Suprapubic skin (tissue), 4 donors: ENCODE data around the gene SCUBE2. TPM values are rescaled to one million over a fixed set of nuclear protein-coding genes. Genes with fewer than 3 reads are reported as not detected.

ENCODE experiments used
- DNase-seq, 2 donors: peaks; one replicate each; pipeline ENCODE4 v3.0.0-alpha.2; 2019; ENCODE audit warnings: low spot score in 2 of 2
- H3K27ac ChIP-seq: fragments of 200-600 bp; sonication (generic); one replicate; pipeline ENCODE4 v1.5.1; 2019
- H3K27me3 ChIP-seq: fragments of 200-600 bp; sonication (generic); one replicate; pipeline ENCODE4 v1.5.1; 2019
- H3K36me3 ChIP-seq: fragments of 200-600 bp; sonication (generic); one replicate; pipeline ENCODE4 v1.5.1; 2019
- H3K4me1 ChIP-seq: fragments of 200-600 bp; sonication (generic); one replicate; pipeline ENCODE4 v1.5.1; 2019
- H3K4me3 ChIP-seq: fragments of 200-600 bp; sonication (generic); one replicate; pipeline ENCODE4 v1.5.1; 2019; ENCODE audit warnings: mild to moderate bottlenecking
- H3K9me3 ChIP-seq: fragments of 200-600 bp; sonication (generic); one replicate; pipeline ENCODE4 v1.5.1; 2019
- CTCF ChIP-seq, 2 donors: fragments of 200-600 bp in 1 of 2; fragments of 450-650 bp in 1 of 2; sonication (generic) in 1 of 2; IDR thresholded peaks; one replicate each; pipeline ENCODE4 v1.5.1; 2016 to 2019; ENCODE audit warnings: antibody characterized with exemption in 2 of 2, mild to moderate bottlenecking in 1 of 2, moderate library complexity in 1 of 2
- EP300 ChIP-seq: sonication (generic); formaldehyde crosslinking; IDR thresholded peaks from one replicate; pipeline ENCODE4 v1.6.1; 2017; ENCODE audit warnings: antibody characterized with exemption
- POLR2A ChIP-seq, 2 donors: fragments of 450-650 bp; IDR thresholded peaks; one replicate each; pipeline ENCODE4 v1.6.1; 2017; ENCODE audit warnings: antibody characterized with exemption in 2 of 2, mild to moderate bottlenecking in 2 of 2, moderate library complexity in 2 of 2
- POLR2AphosphoS5 ChIP-seq, 3 donors: sonication (generic); formaldehyde crosslinking; IDR thresholded peaks; one replicate each; pipeline ENCODE4 v1.6.1; 2017; ENCODE audit warnings: antibody characterized with exemption in 3 of 3
- WGBS: methylation state at CpG from one replicate; pipeline ENCODE4 v1.1.5; 2018; 5-methylcytosine and 5-hydroxymethylcytosine counted together
- total RNA-seq, 4 donors: library from RNA; depleted of rRNA; stranded (reverse); fragments of >200 nt; gene quantifications; one replicate each; pipeline ENCODE4 v1.1.0, GENCODE V29; 2016

The SCUBE2 gene
- total RNA-seq, 4 donors from 2014 or later: 3.8 to 36.0 (median 24.1) TPM

- 89% methylated on average over 7 of the region's 7 CpGs for WGBS
- H3K4me3 ChIP-seq: no peak overlapping the region
- H3K4me1 ChIP-seq: no peaks in the 10 kb centered on the region
- peaks cover 4% of the 10 kb centered on the region for H3K36me3 ChIP-seq
- no peaks in the 10 kb centered on the region for H3K9me3 ChIP-seq
- H3K27ac ChIP-seq: no peak overlapping the region
- peaks cover 4% of the 10 kb centered on the region for H3K27me3 ChIP-seq
- TF ChIP-seq EP300 (no peak), POLR2AphosphoS5 (IDR thresholded peaks at IDR 0.05) (no peak), CTCF (IDR thresholded peaks at IDR 0.05) (no peak), POLR2A (IDR thresholded peaks at IDR 0.05) (no peak)
- no peak for DNase-seq
Observed at GRCh38 chr11:9069862-9070470, 21.4 kb downstream of the SCUBE2 start.

GRCh38 chr11:9069256-9069655 is 22.1 kb downstream of the SCUBE2 start:
- Histone ChIP-seq H3K36me3 (peaks cover 4% of the 10 kb centered on the region), H3K4me1 (no peaks in the 10 kb centered on the region), H3K27ac (no peak overlapping the region), H3K27me3 (no peaks in the 10 kb centered on the region), H3K9me3 (no peaks in the 10 kb centered on the region), H3K4me3 (no peak overlapping the region)
- WGBS: 98% methylated on average over 6 of the region's 8 CpGs
- TF ChIP-seq POLR2A (IDR thresholded peaks at IDR 0.05): no peak
- TF ChIP-seq POLR2AphosphoS5 (IDR thresholded peaks at IDR 0.05): no peak
- no peak for TF ChIP-seq EP300
- no peak for TF ChIP-seq CTCF (IDR thresholded peaks at IDR 0.05)
- no peak for DNase-seq

- DNase-seq: no peak
- no peak overlapping the region for H3K27ac ChIP-seq
- no peaks in the 10 kb centered on the region for H3K4me1 ChIP-seq
- 87% methylated on average over 5 of the region's 5 CpGs for whole genome bisulfite sequencing
- H3K36me3 ChIP-seq: peaks cover 4% of the 10 kb centered on the region
- H3K4me3 ChIP-seq: no peak overlapping the region
- no peak for TF ChIP-seq EP300
- TF ChIP-seq POLR2A (IDR thresholded peaks at IDR 0.05): no peak
- TF ChIP-seq POLR2AphosphoS5 (IDR thresholded peaks at IDR 0.05): no peak
- TF ChIP-seq CTCF (IDR thresholded peaks at IDR 0.05): no peak
- no peaks in the 10 kb centered on the region for H3K9me3 ChIP-seq
- H3K27me3 ChIP-seq: no peaks in the 10 kb centered on the region
Observed at GRCh38 chr11:9066433-9066925, 24.9 kb downstream of the SCUBE2 start.

GRCh38 chr11:9065607-9066432 is 25.6 kb downstream of the SCUBE2 start:
- Histone ChIP-seq H3K27me3 (no peaks in the 10 kb centered on the region), H3K36me3 (peaks cover 4% of the 10 kb centered on the region), H3K4me3 (no peak overlapping the region), H3K9me3 (no peaks in the 10 kb centered on the region), H3K4me1 (no peaks in the 10 kb centered on the region), H3K27ac (no peak overlapping the region)
- TF ChIP-seq POLR2AphosphoS5 (IDR thresholded peaks at IDR 0.05) (no peak), POLR2A (IDR thresholded peaks at IDR 0.05) (no peak), CTCF (IDR thresholded peaks at IDR 0.05) (no peak)
- DNase-seq: no peak
- 92% methylated on average over 15 of the region's 15 CpGs for WGBS

GRCh38 chr11:9061807-9062206 is 29.6 kb downstream of the SCUBE2 start:
- 90% methylated on average over 1 of the region's 1 CpG for WGBS
- H3K36me3 ChIP-seq: peaks cover 4% of the 10 kb centered on the region
- no peaks in the 10 kb centered on the region for H3K9me3 ChIP-seq
- H3K27ac ChIP-seq: no peak overlapping the region
- DNase-seq: no peak
- no peak overlapping the region for H3K4me3 ChIP-seq
- no peaks in the 10 kb centered on the region for H3K4me1 ChIP-seq
- H3K27me3 ChIP-seq: no peaks in the 10 kb centered on the region
- TF ChIP-seq POLR2AphosphoS5 (IDR thresholded peaks at IDR 0.05) (no peak), CTCF (IDR thresholded peaks at IDR 0.05) (no peak), EP300 (no peak), POLR2A (IDR thresholded peaks at IDR 0.05) (no peak)
